Measurements from ENCODE around the gene UMAD1. TPM values are rescaled to one million over a fixed set of nuclear protein-coding genes. Genes with fewer than 3 reads are reported as not detected.

The UMAD1 gene
- total RNA-seq, 1 donor: 24.9 TPM

- no peak overlapping the region for H3K4me3 ChIP-seq (ENCODE audit: low read depth, low read length)
- TF ChIP-seq, protein P1, sequence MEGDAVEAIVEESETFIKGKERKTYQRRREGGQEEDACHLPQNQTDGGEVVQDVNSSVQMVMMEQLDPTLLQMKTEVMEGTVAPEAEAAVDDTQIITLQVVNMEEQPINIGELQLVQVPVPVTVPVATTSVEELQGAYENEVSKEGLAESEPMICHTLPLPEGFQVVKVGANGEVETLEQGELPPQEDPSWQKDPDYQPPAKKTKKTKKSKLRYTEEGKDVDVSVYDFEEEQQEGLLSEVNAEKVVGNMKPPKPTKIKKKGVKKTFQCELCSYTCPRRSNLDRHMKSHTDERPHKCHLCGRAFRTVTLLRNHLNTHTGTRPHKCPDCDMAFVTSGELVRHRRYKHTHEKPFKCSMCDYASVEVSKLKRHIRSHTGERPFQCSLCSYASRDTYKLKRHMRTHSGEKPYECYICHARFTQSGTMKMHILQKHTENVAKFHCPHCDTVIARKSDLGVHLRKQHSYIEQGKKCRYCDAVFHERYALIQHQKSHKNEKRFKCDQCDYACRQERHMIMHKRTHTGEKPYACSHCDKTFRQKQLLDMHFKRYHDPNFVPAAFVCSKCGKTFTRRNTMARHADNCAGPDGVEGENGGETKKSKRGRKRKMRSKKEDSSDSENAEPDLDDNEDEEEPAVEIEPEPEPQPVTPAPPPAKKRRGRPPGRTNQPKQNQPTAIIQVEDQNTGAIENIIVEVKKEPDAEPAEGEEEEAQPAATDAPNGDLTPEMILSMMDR (IDR thresholded peaks at IDR 0.05; ENCODE audit: insufficient read depth, low read length): no peak
- peak; percentile 34 for DNase-seq (ENCODE audit: low read depth)
These were observed 67.3 kb downstream of the UMAD1 start for GRCh38 chr7:7707806-7708205.

DNA sequence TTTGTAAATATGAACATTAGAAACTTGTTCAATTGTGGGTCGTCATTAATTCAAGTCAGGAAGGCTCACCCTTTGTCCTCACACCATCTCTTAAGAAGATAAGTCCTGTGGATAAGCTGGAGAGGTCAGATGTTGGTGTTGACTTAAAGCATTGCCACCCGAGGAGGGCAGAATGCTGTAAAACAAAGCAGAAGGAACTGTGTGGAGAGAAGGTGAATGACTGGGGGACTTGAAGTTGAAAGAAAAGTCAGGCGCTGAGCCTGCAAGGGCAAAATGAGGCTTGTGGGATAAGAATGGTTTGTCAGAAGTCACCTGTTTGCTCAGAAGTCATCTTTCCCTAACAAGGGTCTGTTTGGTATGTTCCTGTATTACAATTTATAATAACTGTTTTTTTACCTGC lies 68.7 kb downstream of the UMAD1 start:
- no peak for DNase-seq (ENCODE audit: low read depth)
- H3K4me3 ChIP-seq (ENCODE audit: low read depth, low read length): no peak overlapping the region
- TF ChIP-seq, protein P1 (IDR thresholded peaks at IDR 0.05; ENCODE audit: insufficient read depth, low read length): no peak

DNA sequence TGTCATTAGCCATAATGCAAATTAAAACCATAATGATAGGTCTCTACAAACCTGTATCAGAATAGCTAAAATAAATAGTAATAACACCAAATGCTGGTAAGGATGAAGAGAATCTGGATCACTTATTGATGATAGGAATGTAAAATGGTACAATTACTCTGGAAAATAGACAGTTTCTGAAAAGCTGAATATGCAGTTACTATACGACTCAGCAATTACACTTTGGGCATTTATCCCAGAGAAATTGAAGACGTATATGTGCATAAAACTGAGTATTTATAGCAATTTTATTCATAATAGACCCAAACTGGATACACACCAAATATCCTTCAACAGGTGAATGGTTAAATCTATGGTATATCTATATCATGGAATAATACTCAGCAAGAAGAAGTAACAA lies 69.9 kb downstream of the UMAD1 start:
- no peak overlapping the region for H3K4me3 ChIP-seq (ENCODE audit: low read depth, low read length)
- TF ChIP-seq, protein P1 (IDR thresholded peaks at IDR 0.05; ENCODE audit: insufficient read depth, low read length): no peak
- DNase-seq (ENCODE audit: low read depth): no peak

GRCh38 chr7:7713730-7714129 lies 73.2 kb downstream of the UMAD1 start:
- H3K4me3 ChIP-seq (ENCODE audit: low read depth, low read length): no peak overlapping the region
- no peak for DNase-seq (ENCODE audit: low read depth)
- TF ChIP-seq, protein P1 (IDR thresholded peaks at IDR 0.05; ENCODE audit: insufficient read depth, low read length): no peak

GRCh38 chr7:7718492-7718891 lies 77.9 kb downstream of the UMAD1 start, which contains the start of gene RPA3:
TSS of gene RPA3 (minus strand) at chr7:7718607. CDS start at chr7:7640418, 78,189 bp downstream.
- H3K4me3 ChIP-seq (ENCODE audit: low read depth, low read length): no peak within 1 kb of the TSS
- DNase-seq (ENCODE audit: low read depth): no peak
- TF ChIP-seq, protein P1 (IDR thresholded peaks at IDR 0.05; ENCODE audit: insufficient read depth, low read length): no peak

GRCh38 chr7:7719236-7719635 lies 78.7 kb downstream of the UMAD1 start:
- TF ChIP-seq, protein P1 (IDR thresholded peaks at IDR 0.05; ENCODE audit: insufficient read depth, low read length): no peak
- peak; percentile 97 for DNase-seq (ENCODE audit: low read depth)
- no peak overlapping the region for H3K4me3 ChIP-seq (ENCODE audit: low read depth, low read length)

GRCh38 chr7:7720193-7720592 lies 79.6 kb downstream of the UMAD1 start:
- TF ChIP-seq, protein P1 (IDR thresholded peaks at IDR 0.05; ENCODE audit: insufficient read depth, low read length): no peak
- no peak overlapping the region for H3K4me3 ChIP-seq (ENCODE audit: low read depth, low read length)
- DNase-seq (ENCODE audit: low read depth): no peak
